SU-DHL-6 (cell line): Measurements from ENCODE around the gene LSR.
"Not testable (repeated sequence)": the region's sequence is repeated elsewhere in the genome, so short reads cannot be mapped to it uniquely, and the experiment has no call there.

ENCODE experiments used
- H2AFZ ChIP-seq: fragments of 200-600 bp; sonication (generic); 2 replicates; pipeline ENCODE4 v1.6.1; 2014; ENCODE audit warnings: low read depth, mild to moderate bottlenecking, moderate library complexity, mixed read lengths, antibody characterized with exemption, low read length; ENCODE audit not compliant: severe bottlenecking
- H3F3A ChIP-seq: fragments of 200-600 bp; shearing (Covaris generic); 2 replicates; pipeline ENCODE4 v1.6.0; 2016; ENCODE audit warnings: antibody characterized with exemption, mild to moderate bottlenecking; ENCODE audit not compliant: insufficient read depth
- H3K27ac ChIP-seq: fragments of 200-600 bp; sonication (generic); 2 replicates; pipeline ENCODE4 v1.5.1; 2016; ENCODE audit warnings: low read depth, mild to moderate bottlenecking, low read length, moderate library complexity, mixed read lengths
- H3K27me3 ChIP-seq: fragments of 200-600 bp; sonication (generic), shearing (Covaris generic); 2 replicates; pipeline ENCODE4 v1.6.0; 2014; ENCODE audit warnings: mild to moderate bottlenecking, low read length
- H3K36me3 ChIP-seq: fragments of 200-600 bp; sonication (generic); 2 replicates; pipeline ENCODE4 v1.6.1; 2014; ENCODE audit warnings: mild to moderate bottlenecking, low read length, mixed read lengths
- H3K4me2 ChIP-seq: fragments of 300-600, 200-600 bp; shearing (Covaris generic), sonication (generic); 2 replicates; pipeline ENCODE4 v1.6.0; 2014; ENCODE audit warnings: low read length, low read depth, mild to moderate bottlenecking; ENCODE audit not compliant: poor library complexity, severe bottlenecking
- H3K4me3 ChIP-seq: fragments of 200-600 bp; sonication (generic); 2 replicates; pipeline ENCODE4 v1.5.1; 2014; ENCODE audit warnings: antibody characterized with exemption, low read length, mild to moderate bottlenecking, mixed read lengths; ENCODE audit not compliant: insufficient read depth, poor library complexity, severe bottlenecking
- H3K79me2 ChIP-seq: fragments of 200-600 bp; sonication (generic); 2 replicates; pipeline ENCODE4 v1.6.1; 2014; ENCODE audit warnings: mild to moderate bottlenecking, low read length, moderate library complexity; ENCODE audit not compliant: insufficient read depth
- H3K9ac ChIP-seq: fragments of 200-600 bp; sonication (generic); 2 replicates; pipeline ENCODE4 v1.7.0; 2014; ENCODE audit warnings: mild to moderate bottlenecking, low read length
- H3K9me2 ChIP-seq: fragments of 200-600 bp; sonication (generic); replicated peaks from 2 replicates; pipeline ENCODE4 v1.6.1; 2014; ENCODE audit warnings: low read length; ENCODE audit not compliant: insufficient read depth
- H3K9me3 ChIP-seq: fragments of 200-600 bp; sonication (generic); 2 replicates; pipeline ENCODE4 v1.6.1; 2014; ENCODE audit warnings: low read length, mixed read lengths; ENCODE audit not compliant: insufficient read depth
- H4K20me1 ChIP-seq: fragments of 200-600 bp; sonication (generic); 2 replicates; pipeline ENCODE4 v1.6.1; 2014; ENCODE audit warnings: low read depth, mild to moderate bottlenecking, antibody characterized with exemption, low read length, moderate library complexity, mixed read lengths
- CTCF ChIP-seq: fragments of 200-600 bp; sonication (generic); IDR thresholded peaks from one replicate; pipeline ENCODE4 v1.5.1; 2017; ENCODE audit warnings: antibody characterized with exemption, mild to moderate bottlenecking, low read length, moderate library complexity; ENCODE audit not compliant: insufficient read depth, poor library complexity, severe bottlenecking
- EZH2phosphoT487 ChIP-seq: fragments of 200-600 bp; sonication (generic), shearing (Covaris generic); conservative IDR thresholded peaks from 2 replicates; pipeline ENCODE4 v1.6.1; 2018; ENCODE audit warnings: mild to moderate bottlenecking, antibody characterized with exemption, low read length, moderate library complexity, mixed read lengths

LSR gene

GRCh38 chr19:35236638-35237400 lies 12.0 kb upstream of the LSR start:
- H3K9me3 ChIP-seq = no peaks in the 10 kb centered on the region
- no peaks in the 10 kb centered on the region for H3K27me3 ChIP-seq
- no peak overlapping the region for H3K4me2 ChIP-seq
- no peaks in the 10 kb centered on the region for H3K9me2 ChIP-seq
- H3F3A ChIP-seq = no peaks in the 10 kb centered on the region
- no peaks in the 10 kb centered on the region for H4K20me1 ChIP-seq
- H2AFZ ChIP-seq = no peak overlapping the region
- H3K9ac ChIP-seq = no peak overlapping the region
- H3K79me2 ChIP-seq = no peaks in the 10 kb centered on the region
- no peak overlapping the region for H3K27ac ChIP-seq
- H3K4me3 ChIP-seq = no peak overlapping the region
- TF ChIP-seq CTCF (peak; percentile 14), EZH2phosphoT487 (no peak)
- no peaks in the 10 kb centered on the region for H3K36me3 ChIP-seq

GRCh38 chr19:35239597-35239996 lies 9.2 kb upstream of the LSR start:
- H3K9me2 ChIP-seq, H3K27ac ChIP-seq, H4K20me1 ChIP-seq, H3K4me2 ChIP-seq, H3K36me3 ChIP-seq, H3K4me3 ChIP-seq, H3K9ac ChIP-seq, H3K27me3 ChIP-seq, H3F3A ChIP-seq, H3K9me3 ChIP-seq, H3K79me2 ChIP-seq, H2AFZ ChIP-seq: not testable (repeated sequence)

- no peaks in the 10 kb centered on the region for H3K79me2 ChIP-seq
- no peak overlapping the region for H3K4me2 ChIP-seq
- no peak overlapping the region for H2AFZ ChIP-seq
- no peaks in the 10 kb centered on the region for H3K9me2 ChIP-seq
- TF ChIP-seq CTCF = no peak
- no peak for TF ChIP-seq EZH2phosphoT487
- H3K9me3 ChIP-seq = no peaks in the 10 kb centered on the region
- H3K27ac ChIP-seq = no peak overlapping the region
- H3K27me3 ChIP-seq = no peaks in the 10 kb centered on the region
- H3K4me3 ChIP-seq = no peak overlapping the region
- no peaks in the 10 kb centered on the region for H3F3A ChIP-seq
- no peaks in the 10 kb centered on the region for H4K20me1 ChIP-seq
- H3K9ac ChIP-seq = no peak overlapping the region
- no peaks in the 10 kb centered on the region for H3K36me3 ChIP-seq
These were observed 8.5 kb upstream of the LSR start for GRCh38 chr19:35240327-35240726.

- H3K27me3 ChIP-seq = no peaks in the 10 kb centered on the region
- no peak overlapping the region for H3K4me3 ChIP-seq
- peaks cover 3% of the 10 kb centered on the region; the same call in 1 of the 2 replicates for H3F3A ChIP-seq
- no peak overlapping the region for H3K9ac ChIP-seq
- H2AFZ ChIP-seq = no peak overlapping the region
- no peaks in the 10 kb centered on the region for H3K79me2 ChIP-seq
- H3K9me2 ChIP-seq = no peaks in the 10 kb centered on the region
- no peaks in the 10 kb centered on the region for H3K9me3 ChIP-seq
- H4K20me1 ChIP-seq = no peaks in the 10 kb centered on the region
- no peak overlapping the region for H3K27ac ChIP-seq
- TF ChIP-seq CTCF (no peak), EZH2phosphoT487 (no peak)
- H3K4me2 ChIP-seq = no peak overlapping the region
- no peaks in the 10 kb centered on the region for H3K36me3 ChIP-seq
These were observed 7.4 kb upstream of the LSR start for GRCh38 chr19:35241417-35241816.
